ENCODE measurements around the gene EBF4.
"Not testable (repeated sequence)": the region's sequence is repeated elsewhere in the genome, so short reads cannot be mapped to it uniquely, and the experiment has no call there.

DNA sequence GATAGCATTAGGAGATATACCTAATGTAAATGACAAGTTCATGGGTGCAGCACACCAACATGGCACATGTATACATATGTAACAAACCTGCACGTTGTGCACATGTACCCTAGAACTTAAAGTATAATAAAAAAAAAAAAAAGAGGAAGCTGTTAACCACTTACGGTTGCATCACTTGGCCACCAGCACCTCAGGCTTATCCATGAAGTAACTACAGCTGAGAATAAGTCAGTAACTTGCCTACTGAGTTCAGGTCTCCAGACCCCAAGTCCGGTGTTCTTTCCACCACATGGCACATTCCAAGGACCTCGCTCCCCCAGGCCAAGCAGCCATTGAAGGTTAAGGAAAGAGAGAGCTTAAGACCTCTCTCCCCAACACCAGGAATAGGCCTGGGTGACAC, 7.8 kb upstream of the EBF4 start:
- not testable (repeated sequence) for TF ChIP-seq YY1 (IDR thresholded peaks at IDR 0.05; ENCODE audit: extremely low read depth, insufficient replicate concordance, low read depth, low read length); CTCF (IDR thresholded peaks at IDR 0.05 in 2 of 3, conservative IDR thresholded peaks at IDR 0.05 in 1 of 3; ENCODE audit: borderline replicate concordance in 1 of 3, insufficient read depth in 1 of 3, low read depth in 2 of 3, low read length in 2 of 3); POLR2A (IDR thresholded peaks at IDR 0.05; ENCODE audit: borderline replicate concordance, extremely low read depth, insufficient read depth, insufficient read length); EZH2 (IDR thresholded peaks at IDR 0.05); RAD21 (IDR thresholded peaks at IDR 0.05; ENCODE audit: low read depth); SP1 (IDR thresholded peaks at IDR 0.05; ENCODE audit: low read depth); POLR2AphosphoS5 (IDR thresholded peaks at IDR 0.05; ENCODE audit: low read depth, low read length); ELF1 (IDR thresholded peaks at IDR 0.05; ENCODE audit: borderline replicate concordance, low read depth); EZH2phosphoT487 (IDR thresholded peaks at IDR 0.05; ENCODE audit: borderline replicate concordance); CBX3 (IDR thresholded peaks at IDR 0.05; ENCODE audit: low read depth); CEBPB (IDR thresholded peaks at IDR 0.05; ENCODE audit: low read depth)
- TF ChIP-seq, protein P1, sequence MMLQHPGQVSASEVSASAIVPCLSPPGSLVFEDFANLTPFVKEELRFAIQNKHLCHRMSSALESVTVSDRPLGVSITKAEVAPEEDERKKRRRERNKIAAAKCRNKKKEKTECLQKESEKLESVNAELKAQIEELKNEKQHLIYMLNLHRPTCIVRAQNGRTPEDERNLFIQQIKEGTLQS (IDR thresholded peaks at IDR 0.05) = not testable (repeated sequence)
